Activated CD4-positive, alpha-beta T cell treated with anti-CD3 and anti-CD28 coated beads, Interleukin-2, amount 10 ng/mL, durations not matched to agents 7 days and 5 days (primary cell): ENCODE results near the gene EVC2. TPM values are rescaled to one million over a fixed set of nuclear protein-coding genes. Genes with fewer than 3 reads are reported as not detected.
"Not testable (repeated sequence)": the region's sequence is repeated elsewhere in the genome, so short reads cannot be mapped to it uniquely, and the experiment has no call there.

Experiments
- CTCF ChIA-PET: fragments of 350-600 bp; sonication (Branson Sonifier 250); formaldehyde crosslinking; loops from one replicate; lab custom pipeline; 2021; ENCODE audit warnings: antibody characterized with exemption; lab: Charles Lee
- POLR2A ChIA-PET: fragments of 350-600 bp; sonication (Branson Sonifier 250); formaldehyde crosslinking; loops from one replicate; lab custom pipeline; 2021; ENCODE audit warnings: antibody characterized with exemption; lab: Charles Lee
- DNase-seq: peaks from one replicate; pipeline ENCODE4 v3.0.0-alpha.2; 2020
- H3K27ac Mint-ChIP-seq: one replicate; pipeline ENCODE4 v1.8.0; 2021; ENCODE audit warnings: mild to moderate bottlenecking, moderate library complexity, mixed read lengths
- H3K27me3 Mint-ChIP-seq: one replicate; pipeline ENCODE4 v1.8.0; 2021; ENCODE audit warnings: mixed read lengths
- H3K36me3 Mint-ChIP-seq: one replicate; pipeline ENCODE4 v1.8.0; 2021; ENCODE audit warnings: low read depth, mixed read lengths
- H3K4me1 Mint-ChIP-seq: one replicate; pipeline ENCODE4 v1.8.0; 2021; ENCODE audit warnings: mixed read lengths
- H3K4me3 Mint-ChIP-seq: one replicate; pipeline ENCODE4 v1.8.0; 2021; ENCODE audit warnings: mild to moderate bottlenecking, moderate library complexity, mixed read lengths
- H3K9me3 Mint-ChIP-seq: one replicate; pipeline ENCODE4 v1.8.0; 2021; ENCODE audit warnings: mixed read lengths
- total RNA-seq, 2 experiments: library from RNA; stranded (reverse); gene quantifications; one replicate each; pipeline ENCODE4 v1.2.3, GENCODE V29; 2021

The EVC2 gene
- total RNA-seq, 2 experiments from 2014 or later, result 0.56 to 0.72 TPM

DNA sequence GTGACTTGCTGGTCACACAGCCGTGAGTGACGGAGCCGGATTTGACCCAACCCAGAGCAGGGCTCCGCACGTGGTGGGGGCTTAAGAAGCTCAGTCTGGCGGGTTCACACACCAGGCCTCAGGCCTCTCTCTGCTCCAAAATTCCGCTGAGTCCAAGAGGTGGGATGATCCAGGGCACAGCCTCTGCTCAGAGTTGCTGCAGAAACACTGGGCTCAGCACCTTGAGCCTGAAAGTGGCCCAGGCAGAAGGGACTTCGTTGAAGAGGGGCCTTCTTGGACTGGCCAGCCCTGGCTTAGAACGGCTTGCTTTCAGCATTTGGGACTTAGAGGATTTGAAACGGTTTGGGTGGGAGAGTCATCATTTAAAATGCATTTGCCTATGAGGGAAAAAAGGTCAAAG lies 23.8 kb upstream of the EVC2 start:
- DNase-seq, result no peak
- Mint-ChIP-seq H3K27me3 (no peaks in the 10 kb centered on the region), H3K36me3 (no peaks in the 10 kb centered on the region), H3K4me1 (no peaks in the 10 kb centered on the region), H3K9me3 (no peaks in the 10 kb centered on the region), H3K27ac (no peak overlapping the region), H3K4me3 (no peak overlapping the region)
- ChIA-PET POLR2A (no interaction called here), CTCF (no interaction called here)

- POLR2A ChIA-PET, result no interaction called here
- H3K36me3 Mint-ChIP-seq, result no peaks in the 10 kb centered on the region
- CTCF ChIA-PET, result no interaction called here
- H3K27me3 Mint-ChIP-seq, result no peaks in the 10 kb centered on the region
- no peak overlapping the region for H3K4me3 Mint-ChIP-seq
- no peaks in the 10 kb centered on the region for H3K4me1 Mint-ChIP-seq
- H3K27ac Mint-ChIP-seq, result no peak overlapping the region
- no peak for DNase-seq
- no peaks in the 10 kb centered on the region for H3K9me3 Mint-ChIP-seq
These were observed 22.9 kb upstream of the EVC2 start for GRCh38 chr4:5730993-5731990.

DNA sequence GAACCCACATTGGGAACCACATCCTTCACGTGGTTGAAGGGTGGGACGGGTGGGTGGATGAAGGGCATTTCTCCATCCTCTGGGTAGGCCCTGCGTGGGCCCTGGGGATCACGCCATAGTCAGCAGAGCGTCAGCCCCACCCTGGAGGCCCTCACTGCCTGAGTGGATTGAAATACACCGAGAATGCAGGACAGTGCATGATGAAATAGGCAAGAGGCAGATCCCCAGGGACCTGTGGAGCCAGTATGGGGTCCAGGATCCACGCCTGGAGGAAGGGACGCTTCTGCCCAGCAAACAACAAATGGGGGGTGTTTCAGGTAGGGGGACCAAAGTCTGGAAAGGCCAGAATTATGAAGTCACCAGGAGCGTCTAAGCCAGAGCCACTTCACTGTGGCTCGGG lies 22.1 kb upstream of the EVC2 start:
- Mint-ChIP-seq H3K4me3 (no peak overlapping the region), H3K36me3 (no peaks in the 10 kb centered on the region), H3K27me3 (no peaks in the 10 kb centered on the region), H3K9me3 (no peaks in the 10 kb centered on the region), H3K27ac (no peak overlapping the region), H3K4me1 (no peaks in the 10 kb centered on the region)
- ChIA-PET POLR2A (no interaction called here), CTCF (no interaction called here)
- DNase-seq, result no peak

DNA sequence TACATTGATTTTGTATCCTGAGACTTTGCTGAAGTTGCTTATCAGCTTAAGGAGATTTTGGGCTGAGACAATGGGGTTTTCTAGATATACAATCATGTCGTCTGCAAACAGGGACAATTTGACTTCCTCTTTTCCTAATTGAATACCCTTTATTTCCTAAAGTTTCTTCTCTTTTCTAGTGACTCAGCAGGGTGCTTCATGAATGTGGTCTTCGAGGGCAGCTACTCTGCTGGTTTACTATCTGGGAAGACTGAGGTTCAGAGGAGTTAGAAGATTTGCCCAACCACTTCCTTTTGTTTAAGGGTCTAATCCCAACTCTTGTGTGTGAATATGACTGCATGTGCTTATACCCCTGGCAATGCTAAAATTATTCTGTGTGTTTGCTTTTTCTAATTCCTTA lies 20.1 kb upstream of the EVC2 start:
- H3K27ac Mint-ChIP-seq, DNase-seq, H3K4me1 Mint-ChIP-seq, CTCF ChIA-PET, POLR2A ChIA-PET, H3K36me3 Mint-ChIP-seq, H3K9me3 Mint-ChIP-seq, H3K27me3 Mint-ChIP-seq, H3K4me3 Mint-ChIP-seq: not testable (repeated sequence)

DNA sequence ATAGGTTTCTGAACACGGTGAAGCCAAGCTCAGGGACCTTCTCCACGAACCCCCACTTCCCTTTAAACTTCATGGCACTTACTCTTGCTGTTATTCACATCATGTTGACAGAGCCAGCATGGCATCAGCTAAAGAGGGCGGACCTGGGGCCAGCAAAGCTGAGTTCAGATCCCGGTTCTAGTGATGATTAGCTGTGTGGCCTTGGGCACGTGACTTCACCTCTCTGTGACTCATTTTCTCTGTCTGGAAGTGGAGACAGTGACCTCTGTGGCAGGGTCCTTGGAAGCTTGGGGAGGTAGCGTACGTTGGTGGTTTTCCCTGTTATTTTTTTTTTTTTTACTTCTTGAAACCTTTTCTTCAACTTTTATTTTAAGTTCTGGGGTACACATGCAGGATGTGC lies 16.0 kb upstream of the EVC2 start:
- no peaks in the 10 kb centered on the region for H3K9me3 Mint-ChIP-seq
- H3K27ac Mint-ChIP-seq, result no peak overlapping the region
- no peak for DNase-seq
- ChIA-PET CTCF (interaction anchor here (1.4 kb wide), 1 partner anchor 11 kb away, joined by 3 read pairs; no protein-coding TSS in a partner anchor), POLR2A (no interaction called here)
- H3K36me3 Mint-ChIP-seq, result no peaks in the 10 kb centered on the region
- no peaks in the 10 kb centered on the region for H3K4me1 Mint-ChIP-seq
- H3K27me3 Mint-ChIP-seq, result no peaks in the 10 kb centered on the region
- no peak overlapping the region for H3K4me3 Mint-ChIP-seq

- no peaks in the 10 kb centered on the region for H3K9me3 Mint-ChIP-seq
- no peak overlapping the region for H3K4me3 Mint-ChIP-seq
- no peak overlapping the region for H3K27ac Mint-ChIP-seq
- ChIA-PET POLR2A (no interaction called here), CTCF (interaction anchor here (1.3 kb wide), 1 partner anchor 10 kb away, joined by 3 read pairs; no protein-coding TSS in a partner anchor)
- H3K36me3 Mint-ChIP-seq, result no peaks in the 10 kb centered on the region
- H3K27me3 Mint-ChIP-seq, result no peaks in the 10 kb centered on the region
- H3K4me1 Mint-ChIP-seq, result no peaks in the 10 kb centered on the region
- DNase-seq, result no peak
These were observed 14.0 kb upstream of the EVC2 start for GRCh38 chr4:5722328-5722727.

GRCh38 chr4:5721923-5722322 lies 13.6 kb upstream of the EVC2 start:
- Mint-ChIP-seq H3K36me3 (no peaks in the 10 kb centered on the region), H3K4me3 (no peak overlapping the region), H3K4me1 (no peaks in the 10 kb centered on the region), H3K27ac (no peak overlapping the region), H3K9me3 (no peaks in the 10 kb centered on the region), H3K27me3 (no peaks in the 10 kb centered on the region)
- CTCF ChIA-PET, result interaction anchor here (1.3 kb wide), 1 partner anchor 9 kb away, joined by 3 read pairs; no protein-coding TSS in a partner anchor
- DNase-seq, result no peak
- POLR2A ChIA-PET, result no interaction called here

GRCh38 chr4:5720980-5721379 lies 12.6 kb upstream of the EVC2 start:
- H3K4me1 Mint-ChIP-seq, result no peaks in the 10 kb centered on the region
- ChIA-PET POLR2A (interaction anchor here (0.6 kb wide), 1 partner anchor 1030 kb away, joined by 3 read pairs; no protein-coding TSS in a partner anchor), CTCF (no interaction called here)
- no peak for DNase-seq
- H3K27ac Mint-ChIP-seq, result no peak overlapping the region
- no peaks in the 10 kb centered on the region for H3K27me3 Mint-ChIP-seq
- no peaks in the 10 kb centered on the region for H3K36me3 Mint-ChIP-seq
- no peak overlapping the region for H3K4me3 Mint-ChIP-seq
- no peaks in the 10 kb centered on the region for H3K9me3 Mint-ChIP-seq

GRCh38 chr4:5720157-5720850 lies 11.9 kb upstream of the EVC2 start:
- H3K36me3 Mint-ChIP-seq, result no peaks in the 10 kb centered on the region
- H3K4me1 Mint-ChIP-seq, result no peaks in the 10 kb centered on the region
- POLR2A ChIA-PET, result no interaction called here
- no peaks in the 10 kb centered on the region for H3K27me3 Mint-ChIP-seq
- CTCF ChIA-PET, result no interaction called here
- peaks cover 1% of the 10 kb centered on the region for H3K9me3 Mint-ChIP-seq
- no peak overlapping the region for H3K27ac Mint-ChIP-seq
- no peak for DNase-seq
- no peak overlapping the region for H3K4me3 Mint-ChIP-seq

- Mint-ChIP-seq H3K36me3 (no peaks in the 10 kb centered on the region), H3K27me3 (no peaks in the 10 kb centered on the region), H3K9me3 (peaks cover 6% of the 10 kb centered on the region), H3K27ac (no peak overlapping the region), H3K4me3 (no peak overlapping the region), H3K4me1 (no peaks in the 10 kb centered on the region)
- POLR2A ChIA-PET, result no interaction called here
- no peak for DNase-seq
- CTCF ChIA-PET, result no interaction called here
These were observed 11.1 kb upstream of the EVC2 start for GRCh38 chr4:5719350-5720055.

- Mint-ChIP-seq H3K9me3 (peaks cover 11% of the 10 kb centered on the region), H3K4me1 (no peaks in the 10 kb centered on the region), H3K36me3 (no peaks in the 10 kb centered on the region), H3K4me3 (no peak overlapping the region), H3K27me3 (no peaks in the 10 kb centered on the region), H3K27ac (no peak overlapping the region)
- no peak for DNase-seq
- ChIA-PET CTCF (no interaction called here), POLR2A (no interaction called here)
These were observed 10.1 kb upstream of the EVC2 start for GRCh38 chr4:5718411-5718810.

DNA sequence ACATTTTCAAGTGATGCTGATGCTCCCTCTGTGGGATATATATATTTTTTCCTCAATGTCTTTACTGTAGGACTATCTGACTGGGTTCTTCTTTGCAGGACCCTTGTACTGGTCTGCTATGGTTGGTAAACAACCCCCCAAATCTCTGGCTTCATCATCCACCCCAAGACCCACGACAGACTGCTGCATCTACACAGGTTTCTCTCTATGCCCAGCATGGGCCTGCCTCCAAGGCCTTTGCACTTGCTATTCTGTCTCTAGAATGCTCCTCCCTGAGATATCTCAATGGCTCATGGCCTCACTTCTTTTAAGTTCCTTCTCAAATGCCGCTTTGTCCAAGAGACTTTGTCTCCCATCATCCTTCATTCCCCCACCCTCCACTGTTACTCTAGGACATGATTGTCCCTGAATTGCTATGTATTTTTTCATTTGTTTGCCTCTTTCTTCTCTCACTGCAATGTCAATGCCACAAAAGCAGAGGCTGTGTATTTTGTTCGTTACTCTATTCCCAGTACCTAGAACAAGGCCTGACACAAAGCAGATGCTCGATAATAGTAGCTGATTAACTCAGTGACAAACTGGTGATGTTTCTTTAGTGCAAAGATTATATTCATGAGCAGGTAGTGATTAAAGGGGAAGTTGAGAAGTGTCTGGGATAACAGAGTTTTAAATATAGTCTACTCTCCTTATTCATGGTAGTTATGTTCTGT lies 9.2 kb upstream of the EVC2 start:
- Mint-ChIP-seq H3K27me3 (peaks cover 4% of the 10 kb centered on the region), H3K4me3 (no peak overlapping the region), H3K4me1 (no peaks in the 10 kb centered on the region), H3K27ac (no peak overlapping the region), H3K9me3 (peaks cover 11% of the 10 kb centered on the region), H3K36me3 (no peaks in the 10 kb centered on the region)
- POLR2A ChIA-PET, result no interaction called here
- no peak for DNase-seq
- CTCF ChIA-PET, result no interaction called here
